ENCODE measurements around the gene HECTD1.
"Not testable (repeated sequence)": the region's sequence is repeated elsewhere in the genome, so short reads cannot be mapped to it uniquely, and the experiment has no call there.

The HECTD1 gene

GRCh38 chr14:31194661-31195060 lies 12.9 kb downstream of the HECTD1 start:
- DNase-seq (ENCODE audit: low read depth, low spot score): no peak

GRCh38 chr14:31194095-31194494 lies 13.5 kb downstream of the HECTD1 start:
- no peak for DNase-seq (ENCODE audit: low read depth, low spot score)

GRCh38 chr14:31192544-31192943 lies 15.0 kb downstream of the HECTD1 start:
- not testable (repeated sequence) for DNase-seq (ENCODE audit: low read depth, low spot score)

GRCh38 chr14:31190717-31191263 lies 16.8 kb downstream of the HECTD1 start:
- DNase-seq (ENCODE audit: low read depth, low spot score): no peak

- no peak for DNase-seq (ENCODE audit: low read depth, low spot score)
These were observed 17.4 kb downstream of the HECTD1 start for GRCh38 chr14:31190219-31190603.

GRCh38 chr14:31189346-31190218 lies 18.0 kb downstream of the HECTD1 start:
- DNase-seq (ENCODE audit: low read depth, low spot score): no peak

GRCh38 chr14:31188744-31189143 lies 18.8 kb downstream of the HECTD1 start:
- no peak for DNase-seq (ENCODE audit: low read depth, low spot score)

GRCh38 chr14:31182016-31182415 lies 25.6 kb downstream of the HECTD1 start:
- DNase-seq (ENCODE audit: low read depth, low spot score): not testable (repeated sequence)

GRCh38 chr14:31181271-31181670 lies 26.3 kb downstream of the HECTD1 start:
- no peak for DNase-seq (ENCODE audit: low read depth, low spot score)

GRCh38 chr14:31180299-31181051 lies 27.1 kb downstream of the HECTD1 start:
- DNase-seq (ENCODE audit: low read depth, low spot score): no peak

GRCh38 chr14:31174433-31174832 lies 33.2 kb downstream of the HECTD1 start:
- DNase-seq (ENCODE audit: low read depth, low spot score): no peak

- DNase-seq (ENCODE audit: low read depth, low spot score): no peak
These were observed 34.3 kb downstream of the HECTD1 start for GRCh38 chr14:31173120-31173837.

- no peak for DNase-seq (ENCODE audit: low read depth, low spot score)
These were observed 35.5 kb downstream of the HECTD1 start for GRCh38 chr14:31172084-31172483.

- no peak for DNase-seq (ENCODE audit: low read depth, low spot score)
These were observed 37.2 kb downstream of the HECTD1 start for GRCh38 chr14:31170411-31170810.

- no peak for DNase-seq (ENCODE audit: low read depth, low spot score)
These were observed 37.7 kb downstream of the HECTD1 start for GRCh38 chr14:31169877-31170276.

GRCh38 chr14:31167032-31167431 lies 40.6 kb downstream of the HECTD1 start:
- DNase-seq (ENCODE audit: low read depth, low spot score): no peak

GRCh38 chr14:31166271-31166561 lies 41.4 kb downstream of the HECTD1 start:
- no peak for DNase-seq (ENCODE audit: low read depth, low spot score)

GRCh38 chr14:31164115-31164514 lies 43.5 kb downstream of the HECTD1 start:
- DNase-seq (ENCODE audit: low read depth, low spot score): no peak

- DNase-seq (ENCODE audit: low read depth, low spot score): no peak
These were observed 44.5 kb downstream of the HECTD1 start for GRCh38 chr14:31162910-31163649.

- DNase-seq (ENCODE audit: low read depth, low spot score): no peak
These were observed 46.3 kb downstream of the HECTD1 start for GRCh38 chr14:31161274-31161673.

GRCh38 chr14:31159682-31160296 lies 47.8 kb downstream of the HECTD1 start:
- no peak for DNase-seq (ENCODE audit: low read depth, low spot score)

All from brain pericyte (primary cell).